Liver (tissue), 9 donors: Measurements from ENCODE around the gene SLC26A1. TPM values are rescaled to one million over a fixed set of nuclear protein-coding genes. Genes with fewer than 3 reads are reported as not detected.

ENCODE experiments used
- DNase-seq: peaks from one replicate; pipeline ENCODE4 v3.0.0-alpha.2; 2017; ENCODE audit warnings: low spot score
- H3K27ac ChIP-seq, 2 donors: one replicate each; pipeline ENCODE4 v1.7.0; 2013; ENCODE audit warnings: inconsistent platforms in 2 of 2, low read length in 2 of 2, control low read depth in 1 of 2, low read depth in 1 of 2, mild to moderate bottlenecking in 1 of 2
- H3K27me3 ChIP-seq, 4 donors: one replicate each; pipeline versions ENCODE4 v1.6.1 to v1.7.0; 2013; ENCODE audit warnings: low read length in 3 of 4, inconsistent platforms in 1 of 4, mild to moderate bottlenecking in 1 of 4, moderate library complexity in 1 of 4; ENCODE audit not compliant: control insufficient read depth in 4 of 4, insufficient read depth in 4 of 4
- H3K36me3 ChIP-seq, 4 donors: one replicate each; pipeline versions ENCODE4 v1.6.1 to v1.7.0; 2013; ENCODE audit warnings: low read length in 3 of 4, mild to moderate bottlenecking in 3 of 4, low read depth in 1 of 4, moderate library complexity in 1 of 4; ENCODE audit not compliant: control insufficient read depth in 4 of 4, insufficient read depth in 3 of 4
- H3K4me1 ChIP-seq, 4 donors: one replicate each; pipeline versions ENCODE4 v1.6.1 to v1.7.0; 2013; ENCODE audit warnings: low read length in 3 of 4, mild to moderate bottlenecking in 3 of 4, moderate library complexity in 1 of 4; ENCODE audit not compliant: control insufficient read depth in 4 of 4, insufficient read depth in 4 of 4
- H3K4me3 ChIP-seq, 3 donors: one replicate each; pipeline versions ENCODE4 v1.6.1 to v1.7.0; 2013; ENCODE audit warnings: low read length in 3 of 3, control low read depth in 1 of 3, low read depth in 1 of 3, mild to moderate bottlenecking in 1 of 3
- H3K9ac ChIP-seq, 2 donors: one replicate each; pipeline ENCODE4 v1.7.0; 2013; ENCODE audit warnings: low read length in 2 of 2, mild to moderate bottlenecking in 2 of 2, moderate library complexity in 2 of 2, control low read depth in 1 of 2, low read depth in 1 of 2
- H3K9me3 ChIP-seq, 4 donors: one replicate each; pipeline versions ENCODE4 v1.6.1 to v1.7.0; 2013; ENCODE audit warnings: low read length in 3 of 4; ENCODE audit not compliant: control insufficient read depth in 4 of 4
- EGR1 ChIP-seq, 2 donors: IDR thresholded peaks; 2 replicates each; pipeline ENCODE4 v1.6.1; 2016 to 2018; ENCODE audit warnings: antibody characterized with exemption in 2 of 2, low read depth in 2 of 2
- FOXA1 ChIP-seq: IDR thresholded peaks from 2 replicates; pipeline ENCODE4 v1.6.1; 2016; ENCODE audit warnings: antibody characterized with exemption
- FOXA2 ChIP-seq: IDR thresholded peaks from 2 replicates; pipeline ENCODE4 v1.6.1; 2016; ENCODE audit warnings: antibody characterized with exemption
- GABPA ChIP-seq, 2 donors: IDR thresholded peaks in 1 of 2; conservative IDR thresholded peaks in 1 of 2; 2 replicates each; pipeline ENCODE4 v1.6.1; 2016; ENCODE audit warnings: antibody characterized with exemption in 2 of 2, mild to moderate bottlenecking in 1 of 2, moderate library complexity in 1 of 2
- HNF4A ChIP-seq, 2 donors: conservative IDR thresholded peaks; 2 replicates each; pipeline ENCODE4 v1.6.1; 2016; ENCODE audit warnings: antibody characterized with exemption in 2 of 2, mild to moderate bottlenecking in 2 of 2
- HNF4G ChIP-seq: IDR thresholded peaks from 2 replicates; pipeline ENCODE4 v1.6.1; 2016; ENCODE audit warnings: antibody characterized with exemption
- JUND ChIP-seq, 2 donors: IDR thresholded peaks; 2 replicates each; pipeline ENCODE4 v1.6.1; 2016; ENCODE audit warnings: antibody characterized with exemption in 2 of 2
- NR2F2 ChIP-seq: IDR thresholded peaks from 2 replicates; pipeline ENCODE4 v1.6.1; 2016; ENCODE audit warnings: antibody characterized with exemption
- RAD21 ChIP-seq, 2 donors: IDR thresholded peaks; 2 replicates each; pipeline ENCODE4 v1.6.1; 2016; ENCODE audit warnings: antibody characterized with exemption in 2 of 2, mild to moderate bottlenecking in 2 of 2
- RXRA ChIP-seq, 2 donors: IDR thresholded peaks; 2 replicates each; pipeline ENCODE4 v1.6.1; 2017 to 2018; ENCODE audit warnings: antibody characterized with exemption in 2 of 2, mild to moderate bottlenecking in 1 of 2
- SP1 ChIP-seq: IDR thresholded peaks from 2 replicates; pipeline ENCODE4 v1.6.1; 2018; ENCODE audit warnings: antibody characterized with exemption, mild to moderate bottlenecking
- TAF1 ChIP-seq: conservative IDR thresholded peaks from 2 replicates; pipeline ENCODE4 v1.6.1; 2016; ENCODE audit warnings: antibody characterized with exemption, mild to moderate bottlenecking
- YY1 ChIP-seq: IDR thresholded peaks from 2 replicates; pipeline ENCODE4 v1.6.1; 2016; ENCODE audit warnings: antibody characterized with exemption, mild to moderate bottlenecking
- WGBS: extraction: QIAGEN DNeasy Blood & Tissue Kit; methylation state at CpG from one replicate; pipeline ENCODE4 v1.1.7; 2013; 5-methylcytosine and 5-hydroxymethylcytosine counted together
- polyA plus RNA-seq, 2 donors: library from polyadenylated mRNA; stranded (reverse) in 1 of 2; unstranded in 1 of 2; fragments of 200-250 nt in 1 of 2; fragments of >200 nt in 1 of 2; fragmentation: Nextera tagmentation in 1 of 2; extraction: Ambion mirVana in 1 of 2; gene quantifications; one replicate each; pipeline versions ENCODE4 v1.2.1 to v1.2.3, GENCODE V29; 2013 to 2015
- total RNA-seq, 2 donors: library from RNA; depleted of rRNA; stranded (reverse); fragments of >200 nt; gene quantifications; one replicate each; pipeline ENCODE4 v1.2.3, GENCODE V29; 2014
- TF ChIP-seq, protein P1 (sequence below): IDR thresholded peaks from 2 replicates; pipeline ENCODE4 v1.6.1; 2016; ENCODE audit warnings: antibody characterized with exemption
- TF ChIP-seq, protein P2 (sequence below): IDR thresholded peaks from 2 replicates; pipeline ENCODE4 v1.6.1; 2016; ENCODE audit warnings: antibody characterized with exemption
- TF ChIP-seq, protein P3 (sequence below): fragments of 150-350 bp; IDR thresholded peaks from 2 replicates; pipeline ENCODE4 v1.5.1; 2017; ENCODE audit warnings: improper control_type of control experiment, low read depth, low read length; ENCODE audit not compliant: missing input control
- TF ChIP-seq, protein P4 (sequence below): IDR thresholded peaks from 2 replicates; pipeline ENCODE4 v1.6.1; 2016; ENCODE audit warnings: antibody characterized with exemption
- donor health status: healthy.
- donor health status: healthy.
- donor health status: healthy.
- donor health status: healthy.
- donor health status: healthy.

Gene SLC26A1
- total and polyA plus RNA-seq, 4 donors = 5.1 to 41.0 (median 26.3) TPM

DNA sequence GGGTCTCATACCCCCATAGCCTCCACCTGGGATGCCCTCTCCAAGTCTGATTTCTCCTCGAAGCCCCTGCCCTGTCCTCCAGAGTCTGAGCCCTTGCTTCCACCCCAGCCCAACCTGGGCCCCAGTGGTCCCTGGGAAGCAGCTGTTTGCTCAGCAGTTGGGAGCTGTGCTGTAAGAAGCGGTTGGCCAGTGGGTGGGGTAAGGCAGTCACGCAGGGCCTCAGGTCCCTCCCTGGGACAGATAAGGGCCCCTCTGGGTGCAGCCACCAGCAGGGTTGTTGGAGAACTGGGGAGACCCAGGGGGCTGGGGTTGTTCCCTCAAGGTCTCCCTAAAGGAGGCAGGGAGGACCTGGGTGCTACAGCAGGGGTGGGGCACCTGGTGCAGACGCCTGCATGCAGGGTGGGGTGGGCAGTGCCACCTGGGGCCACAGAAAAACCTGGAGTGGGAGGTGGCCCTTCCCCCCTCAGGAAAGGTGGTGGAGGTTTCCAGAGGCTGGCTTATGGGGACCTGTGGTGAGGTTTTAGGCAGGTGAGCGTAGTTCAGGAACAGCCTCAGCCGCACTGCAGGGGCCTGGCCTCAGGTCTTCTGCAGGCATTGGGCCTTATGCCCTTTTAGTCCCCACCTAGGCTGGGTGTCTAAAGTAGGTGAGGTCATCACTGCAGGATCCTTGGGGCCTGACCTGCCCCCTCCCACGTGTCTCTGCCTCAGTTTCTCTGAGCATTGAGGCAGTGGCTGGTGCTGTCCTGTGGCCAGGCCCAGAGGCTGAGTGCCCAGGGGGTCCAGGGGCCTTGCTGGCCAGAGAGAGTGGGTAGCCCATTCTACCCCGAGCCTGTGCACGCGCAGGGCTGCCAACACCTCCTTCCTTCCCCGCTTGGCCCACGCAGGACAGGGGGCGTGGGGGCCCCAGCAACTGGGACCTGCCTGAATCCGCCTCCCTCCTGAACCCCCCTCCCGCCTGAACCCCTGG, 3.1 kb upstream of the SLC26A1 start:
- no peak overlapping the region for H3K27ac ChIP-seq
- TF ChIP-seq, protein P1, sequence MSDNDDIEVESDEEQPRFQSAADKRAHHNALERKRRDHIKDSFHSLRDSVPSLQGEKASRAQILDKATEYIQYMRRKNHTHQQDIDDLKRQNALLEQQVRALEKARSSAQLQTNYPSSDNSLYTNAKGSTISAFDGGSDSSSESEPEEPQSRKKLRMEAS = no peak
- TF ChIP-seq JUND (IDR thresholded peaks at IDR 0.05) (no peak), GABPA (IDR thresholded peaks at IDR 0.05 in 1 of 2, conservative IDR thresholded peaks at IDR 0.05 in 1 of 2) (no peak), YY1 (no peak), TAF1 (no peak), RXRA (IDR thresholded peaks at IDR 0.05) (no peak), NR2F2 (no peak), HNF4A (conservative IDR thresholded peaks at IDR 0.05) (no peak), RAD21 (IDR thresholded peaks at IDR 0.05) (no peak), FOXA1 (no peak), EGR1 (IDR thresholded peaks at IDR 0.05; ENCODE audit: low read depth in 2 of 2) (no peak), HNF4G (no peak), FOXA2 (no peak), SP1 (no peak)
- TF ChIP-seq, protein P2, sequence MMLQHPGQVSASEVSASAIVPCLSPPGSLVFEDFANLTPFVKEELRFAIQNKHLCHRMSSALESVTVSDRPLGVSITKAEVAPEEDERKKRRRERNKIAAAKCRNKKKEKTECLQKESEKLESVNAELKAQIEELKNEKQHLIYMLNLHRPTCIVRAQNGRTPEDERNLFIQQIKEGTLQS = no peak
- TF ChIP-seq, protein P3, sequence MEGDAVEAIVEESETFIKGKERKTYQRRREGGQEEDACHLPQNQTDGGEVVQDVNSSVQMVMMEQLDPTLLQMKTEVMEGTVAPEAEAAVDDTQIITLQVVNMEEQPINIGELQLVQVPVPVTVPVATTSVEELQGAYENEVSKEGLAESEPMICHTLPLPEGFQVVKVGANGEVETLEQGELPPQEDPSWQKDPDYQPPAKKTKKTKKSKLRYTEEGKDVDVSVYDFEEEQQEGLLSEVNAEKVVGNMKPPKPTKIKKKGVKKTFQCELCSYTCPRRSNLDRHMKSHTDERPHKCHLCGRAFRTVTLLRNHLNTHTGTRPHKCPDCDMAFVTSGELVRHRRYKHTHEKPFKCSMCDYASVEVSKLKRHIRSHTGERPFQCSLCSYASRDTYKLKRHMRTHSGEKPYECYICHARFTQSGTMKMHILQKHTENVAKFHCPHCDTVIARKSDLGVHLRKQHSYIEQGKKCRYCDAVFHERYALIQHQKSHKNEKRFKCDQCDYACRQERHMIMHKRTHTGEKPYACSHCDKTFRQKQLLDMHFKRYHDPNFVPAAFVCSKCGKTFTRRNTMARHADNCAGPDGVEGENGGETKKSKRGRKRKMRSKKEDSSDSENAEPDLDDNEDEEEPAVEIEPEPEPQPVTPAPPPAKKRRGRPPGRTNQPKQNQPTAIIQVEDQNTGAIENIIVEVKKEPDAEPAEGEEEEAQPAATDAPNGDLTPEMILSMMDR = no peak
- TF ChIP-seq, protein P4, sequence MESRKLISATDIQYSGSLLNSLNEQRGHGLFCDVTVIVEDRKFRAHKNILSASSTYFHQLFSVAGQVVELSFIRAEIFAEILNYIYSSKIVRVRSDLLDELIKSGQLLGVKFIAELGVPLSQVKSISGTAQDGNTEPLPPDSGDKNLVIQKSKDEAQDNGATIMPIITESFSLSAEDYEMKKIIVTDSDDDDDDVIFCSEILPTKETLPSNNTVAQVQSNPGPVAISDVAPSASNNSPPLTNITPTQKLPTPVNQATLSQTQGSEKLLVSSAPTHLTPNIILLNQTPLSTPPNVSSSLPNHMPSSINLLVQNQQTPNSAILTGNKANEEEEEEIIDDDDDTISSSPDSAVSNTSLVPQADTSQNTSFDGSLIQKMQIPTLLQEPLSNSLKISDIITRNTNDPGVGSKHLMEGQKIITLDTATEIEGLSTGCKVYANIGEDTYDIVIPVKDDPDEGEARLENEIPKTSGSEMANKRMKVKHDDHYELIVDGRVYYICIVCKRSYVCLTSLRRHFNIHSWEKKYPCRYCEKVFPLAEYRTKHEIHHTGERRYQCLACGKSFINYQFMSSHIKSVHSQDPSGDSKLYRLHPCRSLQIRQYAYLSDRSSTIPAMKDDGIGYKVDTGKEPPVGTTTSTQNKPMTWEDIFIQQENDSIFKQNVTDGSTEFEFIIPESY = no peak
- H3K9ac ChIP-seq = no peak overlapping the region
- DNase-seq = no peak
- H3K9me3 ChIP-seq = no peaks in the 10 kb centered on the region
- no peaks in the 10 kb centered on the region for H3K36me3 ChIP-seq
- no peaks in the 10 kb centered on the region for H3K27me3 ChIP-seq
- 84% methylated on average over 15 of the region's 15 CpGs for WGBS
- H3K4me1 ChIP-seq = peaks cover 6 to 31% (median 20%) of the 10 kb centered on the region in 4 donors
- no peak overlapping the region for H3K4me3 ChIP-seq

DNA sequence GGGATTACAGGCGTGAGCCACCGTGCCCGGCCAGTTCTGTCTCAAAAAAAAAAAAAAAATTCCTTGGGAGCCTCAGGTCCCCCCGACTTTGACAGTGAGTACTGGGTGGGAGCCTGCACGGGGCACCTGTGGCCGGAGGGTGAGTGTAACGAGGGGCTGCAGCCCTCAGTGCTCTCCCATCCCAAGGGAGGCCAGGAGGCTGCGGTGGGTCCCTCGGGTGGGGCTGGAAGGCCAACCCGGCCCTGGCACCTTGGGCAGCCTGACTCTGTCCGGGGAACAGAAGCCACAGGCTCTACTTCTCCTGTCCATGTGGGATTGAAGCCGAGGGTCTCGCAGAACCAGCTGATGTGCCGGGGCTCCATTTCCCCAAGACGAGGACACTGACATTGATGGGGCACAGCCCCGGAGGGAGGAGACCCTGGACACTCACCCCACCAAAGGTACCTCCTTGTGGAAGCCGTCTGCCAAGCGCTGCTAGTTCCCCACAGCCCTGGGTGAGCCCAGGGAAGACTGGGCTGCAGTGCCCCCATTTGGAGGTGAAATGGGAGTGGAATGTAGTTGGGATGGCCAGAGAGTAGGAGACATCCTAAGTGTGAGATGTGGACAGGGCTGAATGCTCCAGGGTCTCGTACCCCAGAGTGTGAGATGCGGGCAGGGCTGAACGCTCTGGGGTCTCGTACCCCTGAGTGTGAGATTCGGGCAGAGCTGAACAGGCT, 2.3 kb upstream of the SLC26A1 start:
- Histone ChIP-seq H3K36me3 (peaks cover 0 to 2% (median under 1%) of the 10 kb centered on the region in 4 donors), H3K4me1 (peaks cover 11 to 39% (median 23%) of the 10 kb centered on the region in 4 donors)
- 94% methylated on average over 23 of the region's 23 CpGs for WGBS

More for the DNA sequence above, 2.3 kb upstream of the SLC26A1 start:
- no peaks in the 10 kb centered on the region for H3K9me3 ChIP-seq
- H3K9ac ChIP-seq = no peak overlapping the region
- no peak overlapping the region for H3K4me3 ChIP-seq
- no peak for DNase-seq
- H3K27me3 ChIP-seq = no peaks in the 10 kb centered on the region
- H3K27ac ChIP-seq = no peak overlapping the region
- TF ChIP-seq, protein P1 = no peak
- TF ChIP-seq, protein P3 = no peak
- TF ChIP-seq, protein P2 = no peak
- TF ChIP-seq TAF1 = no peak
- TF ChIP-seq, protein P4 = no peak
- TF ChIP-seq HNF4A (conservative IDR thresholded peaks at IDR 0.05) = no peak
- TF ChIP-seq GABPA (IDR thresholded peaks at IDR 0.05 in 1 of 2, conservative IDR thresholded peaks at IDR 0.05 in 1 of 2) = no peak
- TF ChIP-seq FOXA1 = no peak
- TF ChIP-seq SP1 = no peak
- no peak for TF ChIP-seq RXRA (IDR thresholded peaks at IDR 0.05)
